HG03064 (cell line): Measurements from ENCODE around the gene RNF208.
"Not testable (repeated sequence)": the region's sequence is repeated elsewhere in the genome, so short reads cannot be mapped to it uniquely, and the experiment has no call there.

ENCODE experiments used
- ATAC-seq: cut with Tn5 transposase; IDR thresholded peaks from one replicate; pipeline ENCODE4 v1.9.1; 2021; ENCODE audit warnings: low read depth; ENCODE audit not compliant: unreplicated experiment

The RNF208 gene

DNA sequence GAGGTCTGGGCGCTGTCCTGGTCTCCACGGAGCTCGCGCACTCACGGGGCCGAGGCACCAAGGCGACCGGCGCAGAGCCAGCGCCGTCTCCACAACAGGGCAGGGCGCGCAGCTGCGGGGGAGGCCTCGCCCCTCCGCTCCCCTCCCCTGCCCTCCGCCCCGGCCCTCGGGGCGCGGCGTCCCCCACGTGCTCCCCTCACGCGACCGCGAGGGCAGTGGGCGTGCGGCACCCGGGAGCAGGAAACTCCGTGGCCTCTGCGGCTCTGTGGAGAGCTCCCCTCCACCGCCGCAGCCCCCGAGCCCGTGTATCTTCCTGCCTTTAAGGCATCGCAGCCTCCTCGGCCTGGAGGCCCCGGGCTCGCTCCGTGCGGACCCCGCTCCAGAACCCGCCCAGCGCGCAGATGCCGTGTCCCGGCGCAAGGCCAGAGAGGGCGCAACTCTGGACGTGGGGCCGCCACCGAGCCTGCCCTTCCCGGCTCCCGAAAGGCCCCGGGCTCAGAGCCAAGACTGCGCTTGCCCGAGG is 18.3 kb upstream of the RNF208 start:
- peak; percentile 13 for ATAC-seq

DNA sequence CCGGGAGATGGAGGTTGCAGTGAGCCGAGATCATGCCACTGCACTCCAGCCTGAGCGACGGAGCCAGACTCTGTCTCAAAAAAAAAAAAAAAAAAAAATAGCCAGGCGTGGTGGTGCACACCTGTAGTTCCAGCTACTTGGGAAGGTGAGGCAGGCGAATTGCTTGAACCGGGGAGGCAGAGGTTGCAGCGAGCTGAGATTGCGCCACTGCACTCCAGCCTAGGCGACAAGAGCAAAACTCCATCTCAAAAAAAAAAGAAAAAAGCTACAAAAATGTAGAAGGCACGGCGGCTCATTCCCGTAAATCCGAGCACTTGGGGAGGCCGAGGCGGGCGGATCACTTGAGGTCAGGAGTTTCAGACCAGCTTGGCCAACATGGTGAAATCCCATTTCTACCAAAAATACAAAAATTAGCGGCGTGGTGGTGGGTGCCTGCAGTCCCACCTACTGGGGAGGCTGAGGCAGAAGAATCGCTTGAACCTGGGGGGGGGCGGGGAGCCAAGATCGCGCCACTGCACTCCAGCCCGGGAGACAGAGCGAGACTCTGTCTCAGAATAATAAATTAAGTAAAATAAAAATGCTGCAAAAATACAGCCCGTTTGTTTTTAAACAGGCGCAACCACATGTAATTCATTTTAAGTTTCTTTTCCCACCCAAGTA is 17.6 kb upstream of the RNF208 start:
- ATAC-seq: not testable (repeated sequence)

DNA sequence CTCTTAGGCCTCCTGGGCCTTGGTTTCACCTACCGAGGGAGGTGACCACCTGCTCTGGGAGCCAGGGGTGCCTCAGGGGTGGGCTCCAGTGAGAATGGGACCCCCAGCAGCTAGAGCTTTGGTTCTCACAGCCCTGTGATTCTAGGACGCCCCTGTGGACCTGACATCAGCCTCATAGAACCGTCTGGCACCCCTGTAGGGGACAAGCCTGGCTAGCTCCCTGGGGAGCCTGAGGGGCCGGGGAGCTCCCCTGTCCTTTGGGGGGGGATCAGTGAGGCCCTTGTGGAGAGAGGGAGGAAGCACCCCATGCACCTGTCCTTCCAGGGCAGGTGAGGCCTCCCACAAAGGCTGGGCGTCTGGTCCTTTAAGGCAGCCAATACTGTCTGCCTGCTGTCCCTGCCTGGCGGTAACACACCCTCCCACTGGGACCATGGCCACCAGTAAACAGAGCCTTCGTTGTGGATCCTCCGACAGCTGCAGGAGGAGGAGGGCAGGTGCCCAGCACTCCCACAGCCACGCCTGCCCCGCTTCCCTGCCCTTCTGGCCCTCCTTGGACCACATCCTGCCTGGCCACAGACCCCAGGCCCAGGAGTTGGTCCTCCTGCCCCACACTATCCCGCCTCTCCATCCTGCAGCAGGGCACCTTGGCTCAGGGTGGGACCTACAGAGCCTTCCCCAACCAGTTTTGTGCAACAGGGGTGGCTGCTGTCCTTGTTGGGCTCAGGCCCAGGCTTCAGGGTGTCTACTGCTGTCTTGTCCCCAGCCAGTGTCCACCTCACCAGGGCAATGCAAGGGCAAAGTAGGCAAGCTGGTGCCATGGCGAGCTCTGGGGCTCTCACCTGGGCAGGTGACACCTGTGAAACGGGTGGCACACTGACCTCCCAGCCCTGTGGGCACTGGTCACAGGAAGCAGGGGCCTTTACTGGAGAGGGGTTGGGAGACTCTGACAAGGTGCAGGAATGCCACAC is 16.0 kb upstream of the RNF208 start:
- no peak for ATAC-seq

DNA sequence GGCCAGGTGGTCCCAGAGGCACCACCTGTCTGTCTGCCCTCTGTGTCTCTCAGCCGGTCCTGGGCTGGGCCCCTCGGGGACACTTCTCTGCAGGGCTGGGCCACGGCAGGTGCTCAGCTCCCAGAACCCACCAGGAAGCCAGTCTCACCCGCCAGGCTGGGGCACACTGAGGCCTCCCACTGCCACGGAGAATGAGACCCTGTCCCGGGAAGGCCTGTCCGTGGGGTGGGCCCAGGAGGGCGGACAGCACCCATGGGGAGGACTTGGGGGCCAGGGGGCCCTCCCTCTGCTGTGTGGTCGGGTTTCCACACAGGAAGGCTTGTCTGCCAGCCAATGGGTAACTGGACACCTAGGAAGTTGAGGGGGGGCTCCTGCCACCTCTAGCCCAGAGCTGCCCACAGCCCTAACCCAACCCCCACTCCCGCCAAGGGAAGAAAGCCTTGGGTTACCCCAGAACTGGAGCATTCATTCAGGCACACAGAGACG is 14.9 kb upstream of the RNF208 start:
- ATAC-seq: no peak

DNA sequence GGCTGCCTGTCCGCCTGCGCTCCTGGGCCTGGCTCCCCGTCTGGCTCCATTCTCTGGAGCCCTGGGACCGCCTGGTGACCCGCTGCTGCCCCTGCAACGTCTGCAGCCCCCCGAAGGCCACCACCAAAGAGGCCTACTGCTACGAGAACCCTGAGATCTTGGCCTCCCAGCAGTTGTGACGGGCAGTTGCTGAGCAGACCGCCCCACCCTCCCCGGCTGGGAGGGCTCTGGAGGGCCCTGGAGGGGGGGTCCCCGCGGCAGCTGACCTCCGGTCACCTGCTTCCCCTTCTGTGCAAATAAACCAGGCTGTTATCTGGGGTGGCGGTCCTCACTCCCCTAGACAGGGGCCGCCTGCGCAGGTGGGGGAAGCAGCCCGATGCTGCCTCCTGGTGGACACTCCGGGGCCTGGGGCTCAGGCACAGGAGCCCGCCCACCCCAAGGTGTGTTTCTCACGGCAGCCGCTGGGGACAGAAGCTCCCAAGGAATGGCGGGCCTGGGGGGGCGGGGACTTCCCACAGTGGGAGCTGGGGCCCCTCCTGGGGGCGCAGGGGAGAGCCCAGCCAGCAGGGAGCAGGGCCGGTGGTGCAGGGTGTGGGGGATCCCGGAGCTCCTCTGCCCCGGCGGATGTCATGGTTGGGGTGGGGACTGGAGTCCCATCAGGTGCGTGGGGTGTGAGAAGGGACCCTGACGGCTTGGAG is 14.3 kb upstream of the RNF208 start:
- no peak for ATAC-seq

DNA sequence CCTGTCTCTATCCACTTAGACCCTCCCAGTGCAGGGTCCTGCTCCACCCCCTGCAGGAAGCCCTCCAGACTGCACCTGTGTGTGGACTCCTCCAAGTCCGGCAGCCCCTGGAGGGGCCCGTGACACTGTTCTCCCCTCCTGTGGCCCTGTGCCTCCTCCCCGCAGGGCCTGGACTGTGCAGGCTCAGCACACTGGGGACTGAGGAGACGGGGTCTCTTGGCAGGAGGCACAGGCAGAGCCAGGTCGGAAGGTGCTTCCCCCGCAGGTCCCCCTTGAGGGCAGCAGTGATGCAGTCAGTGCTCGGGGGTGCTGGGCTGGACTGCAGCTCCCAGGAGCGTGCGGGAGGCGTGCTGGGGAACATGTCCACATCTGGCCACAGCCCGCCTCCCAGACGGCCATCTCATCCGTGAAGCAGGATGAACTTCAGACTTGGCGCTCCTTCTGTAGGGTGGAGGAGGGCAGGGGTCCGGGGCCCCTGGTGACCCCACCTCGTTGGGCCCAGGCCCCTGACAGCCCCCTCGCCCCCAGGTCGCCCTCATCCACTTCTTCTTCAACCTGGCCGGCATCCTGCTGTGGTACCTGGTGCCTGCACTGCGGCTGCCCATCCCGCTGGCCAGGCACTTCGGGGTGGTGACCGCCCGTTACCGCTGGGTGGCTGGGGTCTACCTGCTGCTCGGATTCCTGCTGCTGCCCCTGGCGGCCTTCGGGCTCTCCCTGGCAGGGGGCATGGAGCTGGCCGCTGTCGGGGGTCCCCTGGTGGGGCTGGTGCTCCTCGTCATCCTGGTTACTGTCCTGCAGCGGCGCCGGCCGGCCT is 13.6 kb upstream of the RNF208 start:
- ATAC-seq: no peak

DNA sequence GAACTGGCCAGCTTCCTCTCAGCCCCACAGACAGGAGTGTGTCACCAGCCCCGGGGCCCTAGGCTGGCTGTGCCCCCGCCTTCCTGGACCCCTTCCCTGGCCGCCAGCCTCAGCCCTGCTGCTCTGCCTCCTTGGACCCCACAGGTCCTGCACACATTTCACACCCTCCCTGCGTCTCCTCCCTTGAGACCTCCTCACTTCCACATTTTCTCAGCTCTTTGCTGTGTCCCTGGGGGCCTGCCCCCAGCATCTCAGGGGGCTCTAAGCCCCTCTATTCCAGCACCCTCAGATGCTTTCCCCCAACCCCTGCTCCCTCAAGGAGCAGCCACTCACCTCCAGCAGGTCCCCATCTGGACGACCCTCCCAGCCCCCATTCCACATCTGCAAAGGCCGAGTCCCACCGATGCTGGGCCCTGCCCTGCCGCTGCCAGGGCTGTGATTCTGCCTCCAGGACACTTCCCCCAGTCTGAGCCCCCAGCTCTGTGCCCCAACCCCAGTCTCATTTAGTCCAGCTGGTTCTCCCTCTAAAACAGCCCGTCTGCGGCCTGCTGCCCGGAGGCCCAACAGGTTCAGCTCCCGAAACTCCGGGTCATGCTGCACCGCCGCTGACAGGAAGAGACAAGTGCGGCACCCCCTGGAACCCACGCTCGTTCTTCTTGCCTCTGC is 12.9 kb upstream of the RNF208 start:
- no peak for ATAC-seq

DNA sequence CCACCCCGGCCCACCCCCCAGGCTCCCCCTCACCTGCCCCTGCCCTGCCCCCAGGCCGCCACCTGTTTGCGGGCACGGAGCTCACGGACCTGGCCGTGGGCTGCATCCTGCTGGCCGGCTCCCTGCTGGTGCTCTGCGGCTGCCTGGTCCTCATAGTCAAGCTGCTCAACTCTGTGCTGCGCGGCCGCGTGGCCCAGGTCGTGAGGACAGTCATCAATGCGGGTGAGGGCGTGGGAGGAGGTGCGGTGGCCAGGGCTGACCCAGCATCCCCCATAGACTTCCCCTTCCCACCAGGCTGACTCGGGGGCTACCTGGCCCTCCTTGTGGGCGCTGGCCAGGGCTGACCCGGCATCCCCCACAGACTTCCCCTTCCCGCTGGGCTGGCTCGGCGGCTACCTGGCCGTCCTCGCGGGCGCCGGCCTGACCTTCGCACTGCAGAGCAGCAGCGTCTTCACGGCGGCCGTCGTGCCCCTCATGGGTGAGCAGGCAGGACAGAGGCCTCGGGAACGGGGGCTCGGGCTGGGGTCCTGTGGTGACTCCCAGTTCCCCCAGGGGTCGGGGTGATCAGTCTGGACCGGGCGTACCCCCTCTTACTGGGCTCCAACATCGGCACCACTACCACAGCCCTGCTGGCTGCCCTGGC is 12.1 kb upstream of the RNF208 start:
- no peak for ATAC-seq

DNA sequence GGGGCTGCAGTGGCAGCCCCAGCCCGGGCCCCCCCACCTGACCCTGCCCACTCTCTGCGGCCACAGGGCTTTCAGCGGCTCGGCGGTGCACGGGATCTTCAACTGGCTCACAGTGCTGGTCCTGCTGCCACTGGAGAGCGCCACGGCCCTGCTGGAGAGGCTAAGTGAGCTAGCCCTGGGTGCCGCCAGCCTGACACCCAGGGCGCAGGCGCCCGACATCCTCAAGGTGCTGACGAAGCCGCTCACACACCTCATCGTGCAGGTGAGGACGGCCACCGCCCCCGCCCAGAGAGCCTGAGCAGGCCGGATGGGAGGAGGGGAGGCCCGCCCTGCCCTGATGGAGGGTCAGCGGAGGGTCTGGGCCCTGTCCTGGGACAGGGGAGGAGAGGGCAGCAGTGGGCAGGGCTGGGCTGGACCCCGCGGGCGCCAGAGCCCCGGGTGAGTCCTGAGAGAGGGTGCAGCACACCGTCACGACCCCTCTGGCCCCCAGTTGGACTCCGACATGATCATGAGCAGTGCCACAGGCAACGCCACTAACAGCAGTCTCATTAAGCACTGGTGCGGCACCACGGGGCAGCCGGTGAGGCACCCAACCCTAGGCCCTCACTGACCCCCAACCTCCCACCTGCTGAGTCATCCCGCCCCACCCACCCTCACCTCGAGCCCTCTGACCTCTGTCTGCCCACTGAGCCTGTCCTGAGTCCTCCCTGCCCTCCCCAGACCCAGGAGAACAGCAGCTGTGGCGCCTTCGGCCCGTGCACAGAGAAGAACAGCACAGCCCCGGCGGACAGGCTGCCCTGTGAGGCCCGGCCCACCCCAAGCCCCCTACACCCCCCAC is 11.3 kb upstream of the RNF208 start:
- ATAC-seq: no peak

DNA sequence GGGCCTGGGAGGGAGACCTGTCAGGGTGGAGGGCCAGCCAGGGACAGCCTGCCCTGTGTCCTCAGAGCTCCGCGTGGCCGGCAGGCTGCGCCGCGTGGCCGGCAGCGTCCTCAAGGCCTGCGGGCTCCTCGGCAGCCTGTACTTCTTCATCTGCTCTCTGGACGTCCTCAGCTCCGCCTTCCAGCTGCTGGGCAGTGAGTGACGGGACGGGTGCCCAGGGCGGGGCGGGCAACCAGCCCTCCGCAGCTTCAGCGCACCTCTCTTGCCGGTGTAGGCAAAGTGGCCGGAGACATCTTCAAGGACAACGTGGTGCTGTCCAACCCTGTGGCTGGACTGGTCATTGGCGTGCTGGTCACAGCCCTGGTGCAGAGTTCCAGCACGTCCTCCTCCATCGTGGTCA is 10.5 kb upstream of the RNF208 start:
- ATAC-seq: no peak

DNA sequence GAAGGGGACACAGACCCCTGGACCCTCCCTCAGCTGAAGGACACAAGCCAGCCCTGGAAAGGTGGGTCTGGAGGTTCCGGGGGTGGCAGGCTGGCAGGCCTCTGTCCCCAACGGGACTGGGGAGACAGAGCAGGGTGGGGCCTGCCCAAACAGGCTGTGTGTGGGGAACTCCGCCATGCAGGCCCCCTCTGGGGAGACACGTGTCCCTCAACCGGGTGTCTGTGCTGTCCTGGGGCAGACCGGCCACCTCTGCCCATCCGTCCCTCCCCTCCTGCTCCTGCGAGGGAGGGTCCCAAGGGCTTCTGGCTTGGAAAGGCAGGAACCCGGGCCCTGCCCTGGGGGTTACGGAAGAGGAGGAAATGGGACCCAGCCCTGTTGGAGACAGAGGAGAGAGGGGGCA is 10.1 kb upstream of the RNF208 start:
- ATAC-seq: no peak

DNA sequence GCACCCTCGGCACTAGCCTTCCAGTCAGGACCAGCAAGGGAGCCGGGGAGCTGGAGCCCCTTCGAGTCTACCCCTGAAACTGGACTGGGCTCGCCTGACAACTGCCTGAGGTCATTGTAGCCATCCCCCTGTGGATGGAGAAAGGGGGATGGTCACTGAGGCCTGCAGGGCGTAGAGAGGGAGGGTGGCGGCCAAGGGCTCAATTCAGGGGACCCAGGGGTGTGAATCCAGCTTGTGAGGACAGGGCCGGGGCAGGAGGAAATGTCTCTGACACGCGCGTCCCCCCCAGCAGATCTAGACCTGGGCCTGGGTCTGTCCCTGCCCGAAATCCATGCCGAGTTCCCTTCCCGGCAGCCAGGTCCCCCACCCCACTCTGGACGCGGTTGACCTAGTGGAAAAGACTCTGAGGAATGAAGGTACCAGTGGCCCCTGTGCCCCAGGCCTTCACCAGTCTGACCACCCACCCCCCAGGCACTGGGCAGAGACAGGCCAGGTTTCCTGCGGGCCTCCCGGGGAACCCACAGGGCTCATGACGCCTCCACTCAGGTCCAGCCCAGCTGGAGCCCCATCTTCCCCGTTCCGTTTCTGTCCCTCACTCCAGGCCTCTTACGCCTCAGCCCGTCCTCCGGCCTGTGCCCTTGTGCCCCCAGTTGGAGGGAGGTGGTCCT is 9.5 kb upstream of the RNF208 start:
- no peak for ATAC-seq

DNA sequence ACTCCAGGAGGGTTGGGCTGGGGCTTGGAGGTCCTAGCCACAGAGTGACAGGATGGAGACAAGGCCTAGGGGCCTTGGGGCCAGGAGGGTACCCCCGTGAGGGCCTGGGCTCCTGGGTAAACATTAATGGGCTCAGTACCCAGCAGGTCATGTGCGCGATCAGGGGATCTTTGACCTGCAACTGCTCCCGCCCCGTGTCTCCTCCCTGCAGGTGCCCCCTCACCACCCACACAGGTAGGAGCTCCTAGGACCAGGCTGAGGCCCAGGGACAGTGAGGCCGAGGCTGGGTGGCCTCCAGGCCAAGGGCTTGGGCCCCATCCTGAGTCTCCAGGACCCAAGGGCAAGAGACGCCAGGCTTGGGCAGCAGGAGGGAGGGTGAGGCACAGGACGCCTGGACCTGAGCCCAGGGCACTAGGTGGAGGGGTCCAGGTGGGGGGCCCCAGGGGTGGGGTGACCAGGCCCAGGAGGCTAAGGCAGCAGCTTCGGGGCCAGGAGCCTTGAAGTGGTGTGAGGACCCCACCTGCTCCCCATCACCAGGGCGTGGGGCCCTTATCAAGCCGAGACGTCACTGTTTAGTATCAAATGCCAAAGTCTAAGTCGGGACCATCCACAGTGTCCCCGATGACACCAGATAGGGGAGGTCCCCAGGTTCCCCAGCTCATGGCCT is 8.8 kb upstream of the RNF208 start, which contains the start of gene SLC34A3:
SLC34A3 (plus strand) TSS at position 197 of the 667 bp plus-strand sequence. CDS start 802 bp downstream, outside the sequence.
- no peak for ATAC-seq

DNA sequence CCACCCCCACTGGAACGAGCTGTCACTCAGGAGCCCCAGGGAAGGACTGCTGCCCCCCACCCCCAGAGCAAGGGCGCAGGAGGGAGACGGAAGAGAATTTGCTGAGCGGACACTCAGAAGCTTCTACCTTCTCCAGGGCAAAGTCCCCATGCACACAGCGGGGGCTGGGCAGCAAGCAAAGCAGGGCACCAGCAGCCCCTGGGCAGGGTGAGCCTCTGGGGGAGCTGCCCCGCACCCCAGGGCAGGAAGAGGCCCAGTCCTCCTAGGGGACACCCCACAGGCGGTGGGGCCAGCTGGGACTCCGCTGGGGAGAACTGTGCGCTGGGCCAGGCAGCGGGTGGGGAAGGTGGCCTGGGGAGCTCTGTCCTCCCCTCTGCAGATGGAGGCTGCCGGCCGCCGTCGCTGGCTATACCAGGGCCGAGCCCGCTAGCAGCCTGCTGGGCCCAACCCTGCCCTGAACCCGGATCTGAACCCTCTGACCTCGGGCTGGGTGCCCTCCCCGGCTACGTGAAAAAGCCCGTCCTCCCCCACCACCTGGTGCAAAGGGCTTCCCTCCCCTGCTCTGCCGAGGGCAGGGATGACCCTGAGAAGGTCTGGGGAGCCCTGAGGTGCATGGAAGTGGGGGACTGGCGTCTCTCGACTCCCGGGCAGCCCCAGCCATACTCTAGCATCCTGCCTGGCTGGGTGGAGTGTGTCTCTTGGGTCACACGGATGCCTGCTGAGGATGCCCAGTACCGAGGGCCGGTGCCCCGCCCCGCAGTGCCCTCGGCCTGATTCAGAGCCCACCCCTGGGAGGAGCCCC is 8.1 kb upstream of the RNF208 start:
- no peak for ATAC-seq

DNA sequence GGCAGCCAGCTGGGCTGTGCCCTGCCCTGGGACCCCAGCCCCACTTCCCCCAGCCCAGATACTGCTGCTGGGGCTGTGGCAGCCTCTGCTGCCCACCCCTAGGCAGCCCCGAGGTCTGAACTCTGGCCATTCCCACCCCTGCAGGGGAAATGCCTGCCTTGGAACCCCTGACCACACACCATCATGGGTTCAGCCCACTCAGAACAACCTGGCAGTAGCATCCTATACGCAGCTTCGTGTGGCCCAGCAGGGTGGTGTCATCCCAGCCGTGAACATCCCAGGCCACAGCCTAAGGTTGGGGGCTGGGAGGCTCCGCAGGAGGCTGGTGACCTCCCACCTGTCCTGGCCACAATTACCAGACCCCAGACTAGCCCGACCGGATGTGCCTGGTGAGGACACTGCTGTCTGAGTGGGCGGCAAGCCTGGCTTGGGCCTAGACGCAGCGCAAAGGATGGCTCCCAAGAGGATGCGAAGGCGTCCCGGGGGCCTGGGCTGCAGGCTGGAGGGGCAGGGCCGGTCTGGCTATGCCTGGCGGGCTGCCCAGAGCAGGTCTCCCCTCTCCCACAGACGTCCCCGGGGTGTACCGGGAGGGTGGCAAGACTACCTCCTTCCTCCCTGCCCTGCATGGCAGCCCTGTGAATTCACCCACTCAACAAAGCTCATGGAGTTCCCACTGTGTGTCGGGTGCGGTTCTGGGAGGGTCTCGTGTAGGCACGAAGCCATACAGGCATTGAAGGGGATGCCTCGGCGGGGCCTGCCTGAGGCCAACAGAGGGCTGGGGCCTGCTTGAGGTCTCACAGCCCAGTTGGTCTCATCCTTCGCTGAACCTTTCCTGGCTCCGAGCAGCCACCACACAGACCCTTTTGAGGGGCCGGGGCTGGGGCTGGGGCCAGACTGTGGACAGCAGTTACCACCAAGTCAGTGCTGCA is 7.2 kb upstream of the RNF208 start:
- ATAC-seq: no peak
